Measurements from ENCODE around the gene PARD3. TPM values are rescaled to one million over a fixed set of nuclear protein-coding genes. Genes with fewer than 3 reads are reported as not detected.

The PARD3 gene
- total and polyA plus RNA-seq, 2 donors (not counting 3 experiments of a cell fraction or from before 2014, with no cell fraction given): 7.3 to 24.1 TPM

DNA sequence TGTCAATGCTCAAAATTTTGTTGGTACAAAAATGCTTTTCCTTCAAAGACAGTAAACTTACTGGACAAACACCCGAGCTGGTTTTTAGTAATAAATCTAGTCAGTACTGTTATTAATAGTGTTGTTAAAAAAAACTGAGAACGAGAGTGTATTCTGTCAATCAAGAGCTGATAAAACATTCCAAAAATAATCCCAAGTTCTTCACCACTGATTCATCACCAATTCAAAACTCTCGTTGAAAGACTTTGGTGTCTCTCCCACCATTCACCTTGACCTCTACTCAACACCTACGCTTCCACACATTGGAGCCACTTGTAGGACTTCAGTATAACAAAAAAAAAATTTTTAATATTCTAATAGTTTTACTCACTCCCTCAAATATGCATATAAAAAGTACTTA is 279.2 kb downstream of the PARD3 start:
- H3K36me3 ChIP-seq (ENCODE audit: control insufficient read depth in 2 of 2, extremely low read depth in 1 of 2, insufficient read depth in 2 of 2, low read length in 2 of 2): no peaks in the 10 kb centered on the region
- ChIA-PET CTCF (no interaction called here), POLR2A (no interaction called here)
- intact Hi-C loops (cut with micrococcal nuclease) (no loop called here), dilution Hi-C loops (cut with MboI; ENCODE audit: extremely low pct_ligation_motif_present, low sequenced_read_pairs) (no loop called here)
- no peaks in the 10 kb centered on the region for H3K9me1 ChIP-seq (replicated peaks; ENCODE audit: control insufficient read depth, extremely low read depth, insufficient read depth, low read length)
- TF ChIP-seq GATA2 (IDR thresholded peaks at IDR 0.05; ENCODE audit: insufficient read depth, insufficient read length, low read depth, low read length) (no peak), JUN (IDR thresholded peaks at IDR 0.05; ENCODE audit: borderline replicate concordance, insufficient read depth, insufficient read length, low read depth) (no peak), POLR2A (IDR thresholded peaks at IDR 0.05; ENCODE audit: low read depth, low read length) (no peak), POLR2AphosphoS5 (IDR thresholded peaks at IDR 0.05; ENCODE audit: insufficient read depth, low read depth, low read length) (no peak), FOS (IDR thresholded peaks at IDR 0.05; ENCODE audit: borderline replicate concordance, insufficient read depth, low read length) (no peak), EZH2 (IDR thresholded peaks at IDR 0.05; ENCODE audit: borderline replicate concordance, low read depth, low read length, severe bottlenecking) (no peak), MYC (IDR thresholded peaks at IDR 0.05; ENCODE audit: low read depth, low read length) (no peak)
- TF ChIP-seq, protein P1, sequence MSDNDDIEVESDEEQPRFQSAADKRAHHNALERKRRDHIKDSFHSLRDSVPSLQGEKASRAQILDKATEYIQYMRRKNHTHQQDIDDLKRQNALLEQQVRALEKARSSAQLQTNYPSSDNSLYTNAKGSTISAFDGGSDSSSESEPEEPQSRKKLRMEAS (IDR thresholded peaks at IDR 0.05; ENCODE audit: insufficient read depth, insufficient read length): no peak
- TF ChIP-seq, protein P2, sequence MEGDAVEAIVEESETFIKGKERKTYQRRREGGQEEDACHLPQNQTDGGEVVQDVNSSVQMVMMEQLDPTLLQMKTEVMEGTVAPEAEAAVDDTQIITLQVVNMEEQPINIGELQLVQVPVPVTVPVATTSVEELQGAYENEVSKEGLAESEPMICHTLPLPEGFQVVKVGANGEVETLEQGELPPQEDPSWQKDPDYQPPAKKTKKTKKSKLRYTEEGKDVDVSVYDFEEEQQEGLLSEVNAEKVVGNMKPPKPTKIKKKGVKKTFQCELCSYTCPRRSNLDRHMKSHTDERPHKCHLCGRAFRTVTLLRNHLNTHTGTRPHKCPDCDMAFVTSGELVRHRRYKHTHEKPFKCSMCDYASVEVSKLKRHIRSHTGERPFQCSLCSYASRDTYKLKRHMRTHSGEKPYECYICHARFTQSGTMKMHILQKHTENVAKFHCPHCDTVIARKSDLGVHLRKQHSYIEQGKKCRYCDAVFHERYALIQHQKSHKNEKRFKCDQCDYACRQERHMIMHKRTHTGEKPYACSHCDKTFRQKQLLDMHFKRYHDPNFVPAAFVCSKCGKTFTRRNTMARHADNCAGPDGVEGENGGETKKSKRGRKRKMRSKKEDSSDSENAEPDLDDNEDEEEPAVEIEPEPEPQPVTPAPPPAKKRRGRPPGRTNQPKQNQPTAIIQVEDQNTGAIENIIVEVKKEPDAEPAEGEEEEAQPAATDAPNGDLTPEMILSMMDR (IDR thresholded peaks at IDR 0.05; ENCODE audit: extremely low read depth in 1 of 2, insufficient read depth in 1 of 2, low read depth in 1 of 2, low read length in 2 of 2): no peak
- H4K20me1 ChIP-seq (replicated peaks; ENCODE audit: control insufficient read depth, extremely low read depth, insufficient read depth, low read length): no peaks in the 10 kb centered on the region
- no peak overlapping the region for H3K9ac ChIP-seq (replicated peaks; ENCODE audit: extremely low read depth, insufficient read depth, low read length)
- FAIRE-seq (no peak), DNase-seq (ENCODE audit: low read depth, low spot score) (no peak)
- no peak overlapping the region for H2AFZ ChIP-seq (ENCODE audit: low read depth, low read length)
- no peaks in the 10 kb centered on the region for H3K27me3 ChIP-seq (ENCODE audit: control insufficient read depth in 2 of 2, insufficient read depth in 2 of 2, low read length in 2 of 2)
- H3K27ac ChIP-seq (ENCODE audit: insufficient read depth, low read depth, low read length): no peak overlapping the region
- H3K4me1 ChIP-seq (ENCODE audit: control insufficient read depth, extremely low read depth, insufficient read depth, low read length): no peaks in the 10 kb centered on the region
- no TSS peak for BruUV-seq (replicated peaks)
- H3K4me2 ChIP-seq (ENCODE audit: insufficient read depth, low read length): no peak overlapping the region
- H3K4me3 ChIP-seq (replicated peaks in 1 of 3; ENCODE audit: insufficient read depth in 1 of 3, low read depth in 1 of 3, low read length in 3 of 3): no peak overlapping the region
- no peaks in the 10 kb centered on the region for H3K9me3 ChIP-seq (replicated peaks; ENCODE audit: control insufficient read depth, insufficient read depth, low read length)
- H3K79me2 ChIP-seq (ENCODE audit: control insufficient read depth, insufficient read depth, low read length): no peaks in the 10 kb centered on the region
